WTC11 (cell line): ENCODE data around the gene CSH1. TPM values are rescaled to one million over a fixed set of nuclear protein-coding genes. Genes with fewer than 3 reads are reported as not detected.
"Not testable (repeated sequence)": the region's sequence is repeated elsewhere in the genome, so short reads cannot be mapped to it uniquely, and the experiment has no call there.

Experiments
- ATAC-seq: fragments of 200-7000 bp; cut with Tn5 transposase; 2 replicates; pipeline ENCODE4 v1.10.0; 2021; ENCODE audit warnings: mild to moderate bottlenecking, moderate library complexity
- CTCF ChIA-PET: fragments of 300-600 bp; sonication (Branson Sonifier 250); formaldehyde crosslinking; loops from one replicate; lab custom pipeline; 2021; ENCODE audit warnings: antibody characterized with exemption; lab: Charles Lee
- POLR2A ChIA-PET: fragments of 350-600 bp; sonication (Branson Sonifier 250); formaldehyde crosslinking; loops from one replicate; lab custom pipeline; 2021; ENCODE audit warnings: antibody characterized with exemption; lab: Charles Lee
- DNase-seq: peaks from one replicate; pipeline ENCODE4 v3.0.0; 2021; ENCODE audit warnings: low spot score
- H3K27ac Mint-ChIP-seq: 2 replicates; pipeline ENCODE4 v1.8.0; 2021; ENCODE audit warnings: mixed read lengths
- H3K27me3 Mint-ChIP-seq: 2 replicates; pipeline ENCODE4 v1.8.0; 2021; ENCODE audit warnings: low read depth, mild to moderate bottlenecking, moderate library complexity, mixed read lengths
- H3K36me3 Mint-ChIP-seq: 2 replicates; pipeline ENCODE4 v1.8.0; 2021; ENCODE audit warnings: mixed read lengths
- H3K4me1 Mint-ChIP-seq: 2 replicates; pipeline ENCODE4 v1.8.0; 2022; ENCODE audit warnings: mixed read lengths
- H3K4me3 Mint-ChIP-seq: 2 replicates; pipeline ENCODE4 v1.8.0; 2021; ENCODE audit warnings: mild to moderate bottlenecking, moderate library complexity, mixed read lengths
- H3K9me3 Mint-ChIP-seq: 2 replicates; pipeline ENCODE4 v1.8.0; 2021; ENCODE audit warnings: mixed read lengths
- EMX1 ChIP-seq: fragments of 250-450 bp; sonication (Bioruptor Pico); IDR thresholded peaks from 2 replicates; pipeline ENCODE4 v1.8.0; 2021; ENCODE audit warnings: mild to moderate bottlenecking
- ESRRA ChIP-seq: sonication (generic); formaldehyde crosslinking; IDR thresholded peaks from 2 replicates; pipeline ENCODE4 v1.8.1; 2022; ENCODE audit warnings: mild to moderate bottlenecking, missing genetic modification reagents, borderline replicate concordance
- FOXP1 ChIP-seq: sonication (generic); formaldehyde crosslinking; IDR thresholded peaks from 2 replicates; pipeline ENCODE4 v1.8.0; 2022; ENCODE audit warnings: missing genetic modification reagents, mild to moderate bottlenecking, moderate library complexity, borderline replicate concordance
- HMGA2 ChIP-seq: fragments of 250-450 bp; sonication (Bioruptor Pico); IDR thresholded peaks from 2 replicates; pipeline ENCODE4 v1.4.0; 2021; ENCODE audit warnings: mild to moderate bottlenecking, moderate library complexity
- IRF2 ChIP-seq: sonication (generic); formaldehyde crosslinking; IDR thresholded peaks from 2 replicates; pipeline ENCODE4 v1.8.0; 2022; ENCODE audit warnings: low read depth, missing genetic modification reagents, borderline replicate concordance
- NFYB ChIP-seq: sonication (generic); formaldehyde crosslinking; conservative IDR thresholded peaks from 2 replicates; pipeline ENCODE4 v1.8.0; 2022; ENCODE audit warnings: low read depth, missing genetic modification reagents
- NR2C2 ChIP-seq: sonication (generic); formaldehyde crosslinking; IDR thresholded peaks from 2 replicates; pipeline ENCODE4 v1.8.0; 2022; ENCODE audit warnings: mild to moderate bottlenecking, missing genetic modification reagents
- RELA ChIP-seq: sonication (generic); formaldehyde crosslinking; IDR thresholded peaks from 2 replicates; pipeline ENCODE4 v1.8.1; 2022; ENCODE audit warnings: missing genetic modification reagents, mild to moderate bottlenecking, borderline replicate concordance
- SMAD4 ChIP-seq: sonication (generic); formaldehyde crosslinking; IDR thresholded peaks from 2 replicates; pipeline ENCODE4 v1.8.0; 2022; ENCODE audit warnings: mild to moderate bottlenecking, missing genetic modification reagents
- TCF7 ChIP-seq: sonication (generic); formaldehyde crosslinking; IDR thresholded peaks from 2 replicates; pipeline ENCODE4 v1.8.0; 2022; ENCODE audit warnings: mild to moderate bottlenecking, low read depth, missing genetic modification reagents, moderate library complexity
- ZNF121 ChIP-seq: sonication (generic); formaldehyde crosslinking; IDR thresholded peaks from 2 replicates; pipeline ENCODE4 v1.8.0; 2023; ENCODE audit warnings: missing genetic modification reagents
- ZNF532 ChIP-seq: fragments of 250-450 bp; sonication (Bioruptor Pico); IDR thresholded peaks from 2 replicates; pipeline ENCODE4 v1.9.0; 2021; ENCODE audit warnings: mild to moderate bottlenecking, borderline replicate concordance
- total RNA-seq: library from RNA; stranded (reverse); gene quantifications from 3 replicates; pipeline ENCODE4 v1.2.3, GENCODE V29; 2021
- TF ChIP-seq, protein P1 (sequence below): sonication (generic); formaldehyde crosslinking; IDR thresholded peaks from 2 replicates; pipeline ENCODE4 v1.8.1; 2022; ENCODE audit warnings: low read depth, mild to moderate bottlenecking, moderate library complexity, missing genetic modification reagents, borderline replicate concordance
- TF ChIP-seq, protein P2 (sequence below): sonication (generic); formaldehyde crosslinking; IDR thresholded peaks from 2 replicates; pipeline ENCODE4 v1.8.1; 2023; ENCODE audit warnings: mild to moderate bottlenecking, missing genetic modification reagents, borderline replicate concordance
- TF ChIP-seq, protein P3 (sequence below): sonication (generic); formaldehyde crosslinking; IDR thresholded peaks from 2 replicates; pipeline ENCODE4 v1.8.0; 2022; ENCODE audit warnings: mild to moderate bottlenecking, missing genetic modification reagents
- TF ChIP-seq, protein P4 (sequence below): sonication (generic); formaldehyde crosslinking; IDR thresholded peaks from 2 replicates; pipeline ENCODE4 v1.8.1; 2022; ENCODE audit warnings: low read depth, missing genetic modification reagents, borderline replicate concordance
- TF ChIP-seq, protein P5 (sequence below): sonication (generic); formaldehyde crosslinking; IDR thresholded peaks from 2 replicates; pipeline ENCODE4 v1.8.1; 2022; ENCODE audit warnings: mild to moderate bottlenecking, missing genetic modification reagents, moderate library complexity, borderline replicate concordance

CSH1 gene
- total RNA-seq, 1 experiment from 2014 or later, result not detected

DNA sequence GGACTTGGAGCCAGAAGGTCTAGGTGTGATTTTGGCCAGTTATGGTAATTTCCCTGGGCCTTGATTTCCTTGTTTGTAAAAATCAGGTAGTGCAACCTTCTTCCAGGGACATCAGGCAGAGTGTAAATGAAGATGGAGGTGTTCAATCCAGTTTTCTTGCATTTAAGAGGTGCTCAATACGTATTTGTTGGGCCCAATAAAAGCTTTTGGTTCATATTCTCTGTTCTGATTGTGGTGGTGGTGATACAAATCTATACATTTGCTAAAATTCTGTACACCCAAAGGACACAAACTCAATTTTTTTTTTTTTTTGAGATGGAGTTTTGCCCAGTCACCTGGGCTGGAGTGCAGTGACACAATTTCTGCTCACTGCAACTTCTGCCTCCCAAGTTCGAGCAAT, 29.8 kb upstream of the CSH1 start:
- no peaks in the 10 kb centered on the region for H3K27me3 Mint-ChIP-seq
- H3K36me3 Mint-ChIP-seq, result no peaks in the 10 kb centered on the region
- no peaks in the 10 kb centered on the region for H3K9me3 Mint-ChIP-seq
- H3K4me1 Mint-ChIP-seq, result peaks cover 6% of the 10 kb centered on the region
- H3K27ac Mint-ChIP-seq, result no peak overlapping the region
- TF ChIP-seq SMAD4 (no peak), FOXP1 (CRISPR knock-in tag) (no peak), IRF2 (no peak), EMX1 (CRISPR knock-in tag) (no peak), RELA (CRISPR knock-in tag) (no peak), ESRRA (no peak), TCF7 (CRISPR knock-in tag) (no peak), NR2C2 (no peak), ZNF121 (CRISPR knock-in tag) (no peak)
- TF ChIP-seq, protein P1, sequence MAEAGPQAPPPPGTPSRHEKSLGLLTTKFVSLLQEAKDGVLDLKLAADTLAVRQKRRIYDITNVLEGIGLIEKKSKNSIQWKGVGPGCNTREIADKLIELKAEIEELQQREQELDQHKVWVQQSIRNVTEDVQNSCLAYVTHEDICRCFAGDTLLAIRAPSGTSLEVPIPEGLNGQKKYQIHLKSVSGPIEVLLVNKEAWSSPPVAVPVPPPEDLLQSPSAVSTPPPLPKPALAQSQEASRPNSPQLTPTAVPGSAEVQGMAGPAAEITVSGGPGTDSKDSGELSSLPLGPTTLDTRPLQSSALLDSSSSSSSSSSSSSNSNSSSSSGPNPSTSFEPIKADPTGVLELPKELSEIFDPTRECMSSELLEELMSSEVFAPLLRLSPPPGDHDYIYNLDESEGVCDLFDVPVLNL (CRISPR knock-in tag), result no peak
- TF ChIP-seq, protein P2, sequence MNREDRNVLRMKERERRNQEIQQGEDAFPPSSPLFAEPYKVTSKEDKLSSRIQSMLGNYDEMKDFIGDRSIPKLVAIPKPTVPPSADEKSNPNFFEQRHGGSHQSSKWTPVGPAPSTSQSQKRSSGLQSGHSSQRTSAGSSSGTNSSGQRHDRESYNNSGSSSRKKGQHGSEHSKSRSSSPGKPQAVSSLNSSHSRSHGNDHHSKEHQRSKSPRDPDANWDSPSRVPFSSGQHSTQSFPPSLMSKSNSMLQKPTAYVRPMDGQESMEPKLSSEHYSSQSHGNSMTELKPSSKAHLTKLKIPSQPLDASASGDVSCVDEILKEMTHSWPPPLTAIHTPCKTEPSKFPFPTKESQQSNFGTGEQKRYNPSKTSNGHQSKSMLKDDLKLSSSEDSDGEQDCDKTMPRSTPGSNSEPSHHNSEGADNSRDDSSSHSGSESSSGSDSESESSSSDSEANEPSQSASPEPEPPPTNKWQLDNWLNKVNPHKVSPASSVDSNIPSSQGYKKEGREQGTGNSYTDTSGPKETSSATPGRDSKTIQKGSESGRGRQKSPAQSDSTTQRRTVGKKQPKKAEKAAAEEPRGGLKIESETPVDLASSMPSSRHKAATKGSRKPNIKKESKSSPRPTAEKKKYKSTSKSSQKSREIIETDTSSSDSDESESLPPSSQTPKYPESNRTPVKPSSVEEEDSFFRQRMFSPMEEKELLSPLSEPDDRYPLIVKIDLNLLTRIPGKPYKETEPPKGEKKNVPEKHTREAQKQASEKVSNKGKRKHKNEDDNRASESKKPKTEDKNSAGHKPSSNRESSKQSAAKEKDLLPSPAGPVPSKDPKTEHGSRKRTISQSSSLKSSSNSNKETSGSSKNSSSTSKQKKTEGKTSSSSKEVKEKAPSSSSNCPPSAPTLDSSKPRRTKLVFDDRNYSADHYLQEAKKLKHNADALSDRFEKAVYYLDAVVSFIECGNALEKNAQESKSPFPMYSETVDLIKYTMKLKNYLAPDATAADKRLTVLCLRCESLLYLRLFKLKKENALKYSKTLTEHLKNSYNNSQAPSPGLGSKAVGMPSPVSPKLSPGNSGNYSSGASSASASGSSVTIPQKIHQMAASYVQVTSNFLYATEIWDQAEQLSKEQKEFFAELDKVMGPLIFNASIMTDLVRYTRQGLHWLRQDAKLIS (CRISPR knock-in tag), result no peak
- TF ChIP-seq, protein P3, sequence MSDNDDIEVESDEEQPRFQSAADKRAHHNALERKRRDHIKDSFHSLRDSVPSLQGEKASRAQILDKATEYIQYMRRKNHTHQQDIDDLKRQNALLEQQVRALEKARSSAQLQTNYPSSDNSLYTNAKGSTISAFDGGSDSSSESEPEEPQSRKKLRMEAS (CRISPR knock-in tag), result no peak
- ChIA-PET POLR2A (no interaction called here), CTCF (interaction anchor here (0.7 to 1.2 kb wide), 3 partner anchors 15 to 103 kb away, joined by 3 to 4 read pairs (median 3); partner anchors contain the start of gene CSHL1)
- no peak overlapping the region for H3K4me3 Mint-ChIP-seq
- no peak for ATAC-seq
- no peak for DNase-seq

- no peak for TF ChIP-seq NR2C2
- no peak for TF ChIP-seq ZNF532
- TF ChIP-seq HMGA2 (CRISPR knock-in tag), result no peak
- TF ChIP-seq NFYB (CRISPR knock-in tag), result no peak
- TF ChIP-seq, protein P4, sequence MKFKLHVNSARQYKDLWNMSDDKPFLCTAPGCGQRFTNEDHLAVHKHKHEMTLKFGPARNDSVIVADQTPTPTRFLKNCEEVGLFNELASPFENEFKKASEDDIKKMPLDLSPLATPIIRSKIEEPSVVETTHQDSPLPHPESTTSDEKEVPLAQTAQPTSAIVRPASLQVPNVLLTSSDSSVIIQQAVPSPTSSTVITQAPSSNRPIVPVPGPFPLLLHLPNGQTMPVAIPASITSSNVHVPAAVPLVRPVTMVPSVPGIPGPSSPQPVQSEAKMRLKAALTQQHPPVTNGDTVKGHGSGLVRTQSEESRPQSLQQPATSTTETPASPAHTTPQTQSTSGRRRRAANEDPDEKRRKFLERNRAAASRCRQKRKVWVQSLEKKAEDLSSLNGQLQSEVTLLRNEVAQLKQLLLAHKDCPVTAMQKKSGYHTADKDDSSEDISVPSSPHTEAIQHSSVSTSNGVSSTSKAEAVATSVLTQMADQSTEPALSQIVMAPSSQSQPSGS (CRISPR knock-in tag), result no peak
- TF ChIP-seq, protein P5, sequence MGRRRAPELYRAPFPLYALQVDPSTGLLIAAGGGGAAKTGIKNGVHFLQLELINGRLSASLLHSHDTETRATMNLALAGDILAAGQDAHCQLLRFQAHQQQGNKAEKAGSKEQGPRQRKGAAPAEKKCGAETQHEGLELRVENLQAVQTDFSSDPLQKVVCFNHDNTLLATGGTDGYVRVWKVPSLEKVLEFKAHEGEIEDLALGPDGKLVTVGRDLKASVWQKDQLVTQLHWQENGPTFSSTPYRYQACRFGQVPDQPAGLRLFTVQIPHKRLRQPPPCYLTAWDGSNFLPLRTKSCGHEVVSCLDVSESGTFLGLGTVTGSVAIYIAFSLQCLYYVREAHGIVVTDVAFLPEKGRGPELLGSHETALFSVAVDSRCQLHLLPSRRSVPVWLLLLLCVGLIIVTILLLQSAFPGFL, result no peak
Measured at GRCh38 chr17:63925615-63926014, 29.2 kb upstream of the CSH1 start.

DNA sequence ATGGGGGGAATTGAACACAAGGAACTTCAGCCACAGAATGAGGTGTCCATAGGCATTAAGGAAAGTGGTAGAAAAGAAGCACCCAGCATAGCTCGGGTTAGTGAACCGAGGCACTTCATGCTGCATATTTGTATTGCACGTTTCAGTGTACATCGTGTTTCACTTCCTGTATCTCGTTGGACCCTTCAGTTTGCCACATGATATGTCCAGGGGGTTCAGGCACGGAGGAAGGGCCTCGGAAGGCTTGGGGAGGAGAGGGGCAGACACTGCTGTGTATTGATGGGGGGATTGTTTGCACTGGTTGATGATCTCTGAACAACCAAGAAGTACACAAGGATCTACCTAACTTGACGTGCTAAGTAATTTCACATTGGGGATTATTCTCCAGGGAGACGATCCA, 26.0 kb upstream of the CSH1 start:
- not testable (repeated sequence) for DNase-seq, H3K4me3 Mint-ChIP-seq, ATAC-seq, H3K9me3 Mint-ChIP-seq, H3K36me3 Mint-ChIP-seq, H3K27ac Mint-ChIP-seq, H3K27me3 Mint-ChIP-seq
- POLR2A ChIA-PET, result interaction anchor here (0.7 kb wide), 1 partner anchor 86 kb away, joined by 3 read pairs; no protein-coding TSS in a partner anchor
- CTCF ChIA-PET, result interaction anchor here (1.1 to 1.9 kb wide), 5 partner anchors 10 to 68 kb away, joined by 3 to 7 read pairs (median 4); partner anchors contain the start of genes CD79B and CSHL1
- H3K4me1 Mint-ChIP-seq, result peaks cover 16% of the 10 kb centered on the region

More at GRCh38 chr17:63925615-63926014, 29.2 kb upstream of the CSH1 start:
- Mint-ChIP-seq H3K4me3 (no peak overlapping the region), H3K27ac (no peak overlapping the region), H3K36me3 (no peaks in the 10 kb centered on the region), H3K27me3 (no peaks in the 10 kb centered on the region), H3K4me1 (peaks cover under 1% of the 10 kb centered on the region), H3K9me3 (no peaks in the 10 kb centered on the region)
- ChIA-PET CTCF (interaction anchor here (0.6 to 1.2 kb wide), 4 partner anchors 21 to 100 kb away, joined by 3 to 4 read pairs (median 3); no protein-coding TSS in a partner anchor), POLR2A (no interaction called here)
- ATAC-seq (no peak), DNase-seq (no peak)

- H3K4me1 Mint-ChIP-seq, result peaks cover 16% of the 10 kb centered on the region
- H3K36me3 Mint-ChIP-seq, H3K9me3 Mint-ChIP-seq, H3K27me3 Mint-ChIP-seq, H3K27ac Mint-ChIP-seq, DNase-seq, ATAC-seq, H3K4me3 Mint-ChIP-seq: not testable (repeated sequence)
- CTCF ChIA-PET, result interaction anchor here (1.0 to 4.5 kb wide), 9 partner anchors 10 to 213 kb away, joined by 3 to 170 read pairs (median 47); partner anchors contain the start of genes CD79B and CSHL1
- POLR2A ChIA-PET, result interaction anchor here (1.6 kb wide), 1 partner anchor 10 kb away, joined by 3 read pairs; no protein-coding TSS in a partner anchor
Measured at GRCh38 chr17:63920779-63921178, 24.4 kb upstream of the CSH1 start.
